Measurements from ENCODE around the gene IFNAR1. TPM values are rescaled to one million over a fixed set of nuclear protein-coding genes. Genes with fewer than 3 reads are reported as not detected.

Gene IFNAR1
- total RNA-seq, 1 experiment from 2014 or later: 14.2 TPM

GRCh38 chr21:33360281-33360680 is 35.5 kb downstream of the IFNAR1 start:
- H3K4ac ChIP-seq (ENCODE audit: low read depth, low read length): no peak overlapping the region
- Mint-ChIP-seq H3K36me3 (ENCODE audit: insufficient read depth in 1 of 3, low read depth in 3 of 3) (peaks cover 3 to 18% (median 14%) of the 10 kb centered on the region in 3 experiments; a peak in 5 of 7 replicates), H3K9me3 (peaks cover 0 to 4% of the 10 kb centered on the region in 2 experiments; a peak in 3 of 5 replicates), H3K4me3 (no peak overlapping the region), H3K4me1 (peaks cover 16 to 17% of the 10 kb centered on the region in 2 experiments), H3K27me3 (ENCODE audit: low read depth) (no peaks in the 10 kb centered on the region; the same call in 1 of the 2 replicates), H3K27ac (no peak overlapping the region)
- no peaks in the 10 kb centered on the region for H3K9me3 ChIP-seq (ENCODE audit: control insufficient read depth, low read depth, low read length)
- TF ChIP-seq CTCF (conservative IDR thresholded peaks at IDR 0.05): no peak
- no peak overlapping the region for H4K8ac ChIP-seq (replicated peaks; ENCODE audit: insufficient read length, low read depth, low read length)
- H3K23me2 ChIP-seq (ENCODE audit: insufficient read length, low read depth, low read length, poor library complexity, severe bottlenecking): no peaks in the 10 kb centered on the region
- H3K23ac ChIP-seq (ENCODE audit: insufficient read length, low read depth, low read length): no peak overlapping the region
- no peak overlapping the region for H2BK20ac ChIP-seq (ENCODE audit: low read depth, low read length, poor library complexity, severe bottlenecking)
- H2BK15ac ChIP-seq (ENCODE audit: low read depth, low read length): no peak overlapping the region
- no peak overlapping the region for H3K56ac ChIP-seq (ENCODE audit: insufficient read length, low read depth, low read length)
- H2AK5ac ChIP-seq (ENCODE audit: insufficient read length, low read length): no peak overlapping the region
- no peak overlapping the region for H3K14ac ChIP-seq (ENCODE audit: insufficient read depth, low read length)
- H3K9ac ChIP-seq (ENCODE audit: extremely low read depth, insufficient read length, low read length): no peak overlapping the region
- no peaks in the 10 kb centered on the region for H3K79me2 ChIP-seq (ENCODE audit: insufficient read depth, low read length)
- no CpG with 5 or more reads among the region's 6 CpGs for WGBS (ENCODE audit: extremely low coverage, insufficient read length, low lambda C conversion rate)
- no peaks in the 10 kb centered on the region for H3K4me1 ChIP-seq (ENCODE audit: insufficient read depth, low read length)
- no peak overlapping the region for H2BK5ac ChIP-seq (ENCODE audit: insufficient read length, low read length)
- no peaks in the 10 kb centered on the region for H4K20me1 ChIP-seq (ENCODE audit: control insufficient read depth, insufficient read depth, insufficient read length)
- no peak overlapping the region for H2AFZ ChIP-seq (ENCODE audit: low read length)
- H4K5ac ChIP-seq (ENCODE audit: insufficient read length, low read depth, low read length): no peak overlapping the region
- H3K27me3 ChIP-seq (ENCODE audit: insufficient read depth, low read length): no peaks in the 10 kb centered on the region
- no peak overlapping the region for H2BK12ac ChIP-seq (ENCODE audit: insufficient read length, low read depth, low read length)
- no peak overlapping the region for H4K91ac ChIP-seq (ENCODE audit: insufficient read length, low read depth, low read length)
- no peak overlapping the region for H3K4me2 ChIP-seq (ENCODE audit: insufficient read depth, insufficient read length, low read length)
- H3K27ac ChIP-seq (ENCODE audit: insufficient read length, low read depth, low read length): no peak overlapping the region
- no peaks in the 10 kb centered on the region for H3K79me1 ChIP-seq (ENCODE audit: insufficient read depth, low read depth, low read length, poor library complexity, severe bottlenecking)
- H3K18ac ChIP-seq (ENCODE audit: insufficient read length, low read depth, low read length): no peak overlapping the region
- no peak for DNase-seq
- no peak overlapping the region for H3T11ph ChIP-seq (ENCODE audit: low read length)
- H2BK120ac ChIP-seq (ENCODE audit: low read depth, low read length, poor library complexity, severe bottlenecking): no peak overlapping the region
